HepG2 (cell line): ENCODE data around the gene ENO2. TPM values are rescaled to one million over a fixed set of nuclear protein-coding genes. Genes with fewer than 3 reads are reported as not detected.

Experiments
- ATF7-NPFF ChIP-seq: sonication (generic); formaldehyde crosslinking; IDR thresholded peaks from 2 replicates; pipeline ENCODE4 v1.8.1; 2023; ENCODE audit warnings: mild to moderate bottlenecking, low read depth, missing genetic modification reagents, moderate library complexity
- CEBPB ChIP-seq: IDR thresholded peaks from 2 replicates; pipeline ENCODE4 v1.6.1; 2011; ENCODE audit warnings: low read depth, low read length, improper control_type of control experiment, borderline replicate concordance
- CSRNP1 ChIP-seq: sonication (generic); formaldehyde crosslinking; IDR thresholded peaks from 2 replicates; pipeline ENCODE4 v1.8.1; 2023; ENCODE audit warnings: mild to moderate bottlenecking, missing genetic modification reagents
- DNMT1 ChIP-seq: sonication (generic); formaldehyde crosslinking; IDR thresholded peaks from 2 replicates; pipeline ENCODE4 v1.5.1; 2020; ENCODE audit warnings: mild to moderate bottlenecking, missing genetic modification reagents
- ETV6 ChIP-seq: sonication (generic); formaldehyde crosslinking; conservative IDR thresholded peaks from 2 replicates; pipeline ENCODE4 v1.4.0; 2020; ENCODE audit warnings: missing genetic modification reagents
- GATA4 ChIP-seq: sonication (generic); IDR thresholded peaks from 2 replicates; pipeline ENCODE4 v1.6.1; 2016; ENCODE audit warnings: antibody characterized with exemption, low read depth, borderline replicate concordance
- KDM2A ChIP-seq: sonication (generic); formaldehyde crosslinking; IDR thresholded peaks from 2 replicates; pipeline ENCODE4 v1.4.0; 2020; ENCODE audit warnings: low read depth, missing genetic modification reagents, borderline replicate concordance
- MIER2 ChIP-seq: IDR thresholded peaks from 2 replicates; pipeline ENCODE4 v1.6.1; 2016; ENCODE audit warnings: missing biosample characterization, missing genetic modification reagents
- PATZ1 ChIP-seq: sonication (generic); formaldehyde crosslinking; IDR thresholded peaks from 2 replicates; pipeline ENCODE4 v1.4.0; 2020; ENCODE audit warnings: missing genetic modification reagents
- SOX5 ChIP-seq: IDR thresholded peaks from 2 replicates; pipeline ENCODE4 v1.6.1; 2016; ENCODE audit warnings: borderline replicate concordance
- SP2 ChIP-seq: sonication (generic); formaldehyde crosslinking; IDR thresholded peaks from 2 replicates; pipeline ENCODE4 v1.5.1; 2020; ENCODE audit warnings: mild to moderate bottlenecking, missing genetic modification reagents
- ZNF280B ChIP-seq: sonication (generic); formaldehyde crosslinking; IDR thresholded peaks from 2 replicates; pipeline ENCODE4 v1.5.0; 2020; ENCODE audit warnings: missing genetic modification reagents, mild to moderate bottlenecking, borderline replicate concordance
- ZNF556 ChIP-seq: sonication (generic); formaldehyde crosslinking; IDR thresholded peaks from 2 replicates; pipeline ENCODE4 v1.4.0; 2020; ENCODE audit warnings: mild to moderate bottlenecking, missing genetic modification reagents, borderline replicate concordance
- ZNF567 ChIP-seq: sonication (generic); formaldehyde crosslinking; IDR thresholded peaks from 2 replicates; pipeline ENCODE4 v1.8.1; 2023; ENCODE audit warnings: mild to moderate bottlenecking, missing genetic modification reagents, borderline replicate concordance
- ZSCAN25 ChIP-seq: sonication (generic); formaldehyde crosslinking; IDR thresholded peaks from 2 replicates; pipeline ENCODE4 v1.8.0; 2022; ENCODE audit warnings: mild to moderate bottlenecking, missing genetic modification reagents
- polyA plus RNA-seq, 8 experiments: library from polyadenylated mRNA; depleted of rRNA in 3 of 8; stranded (reverse) in 7 of 8; unstranded in 1 of 8; fragments of >200 nt; fragmentation: Illumina TruSeq in 4 of 8; extraction: Trizol in 4 of 8; gene quantifications; 2 replicates each; pipeline versions ENCODE4 v1.2.1 to v1.2.3, GENCODE V29; 2011 to 2016; ENCODE audit warnings: low read depth in 4 of 8, missing spikeins in 1 of 8, mixed read lengths in 1 of 8; ENCODE audit not compliant: insufficient read depth in 1 of 8
- total RNA-seq, 5 experiments: library from RNA; depleted of rRNA; stranded (reverse); fragments of >200 nt; fragmentation: Illumina TruSeq; extraction: Trizol; gene quantifications; 2 replicates each; pipeline ENCODE4 v1.2.3, GENCODE V29; 2016; ENCODE audit warnings: low read depth in 1 of 5
- TF ChIP-seq, protein P1 (sequence below): sonication (generic); formaldehyde crosslinking; IDR thresholded peaks from 2 replicates; pipeline ENCODE4 v1.4.0; 2020; ENCODE audit warnings: mild to moderate bottlenecking, low read depth, missing genetic modification reagents
- TF ChIP-seq, protein P2 (sequence below): sonication (generic); formaldehyde crosslinking; IDR thresholded peaks from 2 replicates; pipeline ENCODE4 v1.8.1; 2023; ENCODE audit warnings: missing genetic modification reagents, inconsistent platforms, borderline replicate concordance
- TF ChIP-seq, protein P3 (sequence below): sonication (generic); formaldehyde crosslinking; IDR thresholded peaks from 2 replicates; pipeline ENCODE4 v1.8.1; 2023; ENCODE audit warnings: mild to moderate bottlenecking, inconsistent platforms, moderate library complexity, missing genetic modification reagents, borderline replicate concordance

Gene ENO2
- total and polyA plus RNA-seq, 2 of the 13 experiments (the other 11 are each of a cell fraction or from before 2014, with no cell fraction given), result 19.3 to 136 TPM

DNA sequence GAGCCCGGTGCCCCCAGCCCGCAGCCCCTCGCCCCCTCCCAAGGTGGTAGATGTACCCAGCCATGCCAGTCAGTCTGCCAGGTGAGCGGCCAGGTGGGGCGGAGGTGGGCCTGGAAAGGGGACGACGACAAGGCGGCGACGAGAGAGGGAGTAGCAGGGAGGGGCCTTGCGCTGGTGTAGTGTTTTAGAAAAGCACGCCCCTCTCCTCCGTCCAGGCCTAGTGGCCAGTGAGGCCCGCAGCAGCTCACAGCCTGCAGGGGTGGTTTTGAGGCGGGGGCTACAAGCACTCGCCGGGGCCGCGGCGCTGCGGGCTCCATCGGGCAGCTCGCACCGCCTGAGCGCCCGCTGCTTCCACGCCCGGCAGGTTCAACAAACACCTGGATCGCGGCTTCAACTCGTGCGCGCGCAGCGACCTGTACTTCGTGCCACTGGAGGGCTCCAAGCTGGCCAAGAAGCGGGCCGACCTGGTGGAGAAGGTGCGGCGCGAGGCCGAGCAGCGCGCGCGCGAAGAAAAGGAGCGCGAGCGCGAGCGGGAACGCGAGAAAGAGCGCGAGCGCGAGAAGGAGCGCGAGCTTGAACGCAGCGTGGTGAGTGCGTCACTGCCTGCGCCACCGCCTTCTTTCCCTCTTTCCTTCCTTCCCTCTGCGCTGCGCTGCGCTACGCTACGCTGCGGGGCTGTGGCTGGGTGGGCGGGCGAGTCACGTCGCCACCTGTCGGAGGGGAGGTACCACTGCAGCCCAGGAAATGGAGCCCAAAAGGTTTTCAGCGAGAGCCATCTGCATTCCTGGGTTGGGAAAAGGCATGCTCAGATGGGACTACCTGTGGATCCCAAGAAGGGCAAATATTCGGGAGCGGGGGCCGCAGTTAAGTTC, 23.3 kb downstream of the ENO2 start (continued):
- TF ChIP-seq, protein P1, sequence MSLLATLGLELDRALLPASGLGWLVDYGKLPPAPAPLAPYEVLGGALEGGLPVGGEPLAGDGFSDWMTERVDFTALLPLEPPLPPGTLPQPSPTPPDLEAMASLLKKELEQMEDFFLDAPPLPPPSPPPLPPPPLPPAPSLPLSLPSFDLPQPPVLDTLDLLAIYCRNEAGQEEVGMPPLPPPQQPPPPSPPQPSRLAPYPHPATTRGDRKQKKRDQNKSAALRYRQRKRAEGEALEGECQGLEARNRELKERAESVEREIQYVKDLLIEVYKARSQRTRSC (CRISPR knock-in tag), result 0 out of 2 replicates have a peak, but pooled peaks have one; percentile 48
- TF ChIP-seq PATZ1 (CRISPR knock-in tag), result peak; percentile 68
- peak; percentile 68 for TF ChIP-seq SOX5 (CRISPR knock-in tag)
- no peak for TF ChIP-seq CEBPB
- TF ChIP-seq ZNF567 (CRISPR knock-in tag), result peak; percentile 95; the same call in 1 of the 2 replicates
- TF ChIP-seq SP2 (CRISPR knock-in tag), result peak; percentile 62; the same call in 1 of the 2 replicates
- peak; percentile 32; the same call in 1 of the 2 replicates for TF ChIP-seq ETV6 (CRISPR knock-in tag)
- TF ChIP-seq CSRNP1 (CRISPR knock-in tag), result peak; percentile 92
- peak; percentile 72; the same call in 1 of the 2 replicates for TF ChIP-seq ZNF556 (CRISPR knock-in tag)
- peak; percentile 100 for TF ChIP-seq KDM2A (CRISPR knock-in tag)
- peak; percentile 9; the same call in 1 of the 2 replicates for TF ChIP-seq MIER2 (CRISPR knock-in tag)
- TF ChIP-seq GATA4, result peak; percentile 55; the same call in 1 of the 2 replicates
- peak; percentile 91; the same call in 1 of the 2 replicates for TF ChIP-seq ZNF280B (CRISPR knock-in tag)
- TF ChIP-seq ATF7-NPFF (CRISPR knock-in tag), result peak; percentile 88
- TF ChIP-seq, protein P2, sequence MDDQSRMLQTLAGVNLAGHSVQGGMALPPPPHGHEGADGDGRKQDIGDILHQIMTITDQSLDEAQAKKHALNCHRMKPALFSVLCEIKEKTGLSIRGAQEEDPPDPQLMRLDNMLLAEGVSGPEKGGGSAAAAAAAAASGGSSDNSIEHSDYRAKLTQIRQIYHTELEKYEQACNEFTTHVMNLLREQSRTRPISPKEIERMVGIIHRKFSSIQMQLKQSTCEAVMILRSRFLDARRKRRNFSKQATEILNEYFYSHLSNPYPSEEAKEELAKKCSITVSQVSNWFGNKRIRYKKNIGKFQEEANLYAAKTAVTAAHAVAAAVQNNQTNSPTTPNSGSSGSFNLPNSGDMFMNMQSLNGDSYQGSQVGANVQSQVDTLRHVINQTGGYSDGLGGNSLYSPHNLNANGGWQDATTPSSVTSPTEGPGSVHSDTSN (CRISPR knock-in tag), result peak; percentile 74; the same call in 1 of the 2 replicates
- TF ChIP-seq, protein P3, sequence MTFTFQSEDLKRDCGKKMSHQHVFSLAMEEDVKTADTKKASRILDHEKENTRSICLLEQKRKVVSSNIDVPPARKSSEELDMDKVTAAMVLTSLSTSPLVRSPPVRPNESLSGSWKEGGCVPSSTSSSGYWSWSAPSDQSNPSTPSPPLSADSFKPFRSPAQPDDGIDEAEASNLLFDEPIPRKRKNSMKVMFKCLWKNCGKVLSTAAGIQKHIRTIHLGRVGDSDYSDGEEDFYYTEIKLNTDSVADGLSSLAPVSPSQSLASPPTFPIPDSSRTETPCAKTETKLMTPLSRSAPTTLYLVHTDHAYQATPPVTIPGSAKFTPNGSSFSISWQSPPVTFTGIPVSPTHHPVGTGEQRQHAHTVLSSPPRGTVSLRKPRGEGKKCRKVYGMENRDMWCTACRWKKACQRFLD (CRISPR knock-in tag), result no peak
- 0 out of 2 replicates have a peak, but pooled peaks have one; percentile 39 for TF ChIP-seq DNMT1
- peak; percentile 82 for TF ChIP-seq ZSCAN25 (CRISPR knock-in tag)
